ENCODE measurements around the gene PCYT1A. TPM values are rescaled to one million over a fixed set of nuclear protein-coding genes. Genes with fewer than 3 reads are reported as not detected.
"Not testable (repeated sequence)": the region's sequence is repeated elsewhere in the genome, so short reads cannot be mapped to it uniquely, and the experiment has no call there.

PCYT1A gene
- polyA plus RNA-seq, 1 donor from 2014 or later, result 22.2 TPM

DNA sequence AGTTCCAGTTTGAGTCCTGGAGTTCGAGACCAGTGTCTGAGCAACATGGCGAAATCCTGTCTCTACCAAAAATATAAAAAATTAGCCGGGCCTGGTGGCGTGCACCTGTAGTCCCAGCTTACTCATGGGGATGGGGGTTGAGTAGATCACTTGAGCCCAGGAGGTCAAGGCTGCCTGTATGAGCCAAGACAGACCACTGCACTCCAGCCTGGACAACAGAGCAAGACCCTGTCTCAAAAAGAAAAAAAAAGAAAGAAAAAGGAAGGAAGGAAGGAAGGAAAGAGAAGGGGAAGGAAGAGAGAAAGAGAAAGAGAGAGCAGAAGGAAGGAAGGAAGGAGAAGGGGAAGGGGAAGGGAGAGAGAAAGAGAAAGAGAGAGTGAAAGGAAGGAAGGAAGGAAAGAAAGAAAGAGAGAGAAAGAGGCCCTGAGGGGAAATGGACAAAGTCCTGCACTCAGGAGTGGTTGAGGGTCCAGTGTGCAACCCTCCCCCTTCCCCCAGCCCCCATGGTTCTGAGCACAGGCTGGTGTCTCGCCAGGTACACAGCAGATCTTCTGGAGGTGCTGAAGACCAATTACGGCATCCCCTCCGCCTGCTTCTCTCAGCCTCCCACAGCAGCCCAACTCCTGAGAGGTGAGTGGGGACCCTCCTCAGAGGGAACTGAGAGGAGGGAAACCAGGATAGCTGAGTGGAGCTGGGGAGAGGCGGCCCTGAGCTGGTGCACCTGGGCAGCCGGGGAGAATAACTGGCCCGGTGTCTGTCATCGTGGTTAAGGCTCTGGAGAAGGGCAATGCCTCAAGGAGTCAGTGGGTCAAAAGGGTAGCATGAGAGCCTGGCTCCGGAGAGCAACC is 70.0 kb downstream of the PCYT1A start:
- Mint-ChIP-seq H3K4me1 (peaks cover 6 to 13% (median 10%) of the 10 kb centered on the region in 3 donors), H3K27ac (peak overlapping the region in 1 of 3 donors; percentile 12), H3K36me3 (no peaks in the 10 kb centered on the region), H3K4me3 (peak overlapping the region in 1 of 4 donors; percentile 68), H3K9me3 (peaks cover 0 to 3% (median 0%) of the 10 kb centered on the region in 3 donors), H3K27me3 (no peaks in the 10 kb centered on the region)

DNA sequence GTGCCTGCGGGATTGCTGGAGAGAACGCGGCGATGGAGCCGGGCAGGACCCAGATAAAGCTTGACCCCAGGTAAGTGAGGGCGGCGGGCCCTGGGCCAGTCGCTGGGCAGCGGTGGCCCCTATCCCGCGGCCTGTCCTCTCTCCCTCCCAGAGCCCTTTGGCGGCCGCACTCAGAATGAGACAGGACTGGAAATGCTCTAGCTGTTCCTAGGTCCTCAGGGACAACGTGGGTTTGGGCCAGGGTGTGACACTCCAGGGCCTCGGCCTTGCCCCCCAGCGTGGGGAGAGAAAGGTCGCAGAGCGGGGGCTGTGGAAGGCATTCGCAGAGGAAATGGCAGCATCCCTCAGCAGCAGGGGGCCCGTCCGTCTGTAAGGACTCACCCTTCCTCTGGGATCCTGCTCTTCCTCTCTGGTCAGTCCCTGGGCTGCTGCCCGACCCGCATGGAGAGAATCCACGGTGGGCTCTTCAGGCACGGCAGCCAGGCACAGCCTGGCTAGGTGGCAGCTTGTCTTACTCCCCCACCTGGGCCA is 70.8 kb downstream of the PCYT1A start:
- Mint-ChIP-seq H3K27me3 (no peaks in the 10 kb centered on the region), H3K4me1 (peaks cover 6 to 13% (median 10%) of the 10 kb centered on the region in 3 donors), H3K36me3 (no peaks in the 10 kb centered on the region), H3K4me3 (no peak overlapping the region), H3K9me3 (peaks cover 0 to 3% (median 0%) of the 10 kb centered on the region in 3 donors), H3K27ac (peak overlapping the region in 1 of 3 donors; percentile 12)

DNA sequence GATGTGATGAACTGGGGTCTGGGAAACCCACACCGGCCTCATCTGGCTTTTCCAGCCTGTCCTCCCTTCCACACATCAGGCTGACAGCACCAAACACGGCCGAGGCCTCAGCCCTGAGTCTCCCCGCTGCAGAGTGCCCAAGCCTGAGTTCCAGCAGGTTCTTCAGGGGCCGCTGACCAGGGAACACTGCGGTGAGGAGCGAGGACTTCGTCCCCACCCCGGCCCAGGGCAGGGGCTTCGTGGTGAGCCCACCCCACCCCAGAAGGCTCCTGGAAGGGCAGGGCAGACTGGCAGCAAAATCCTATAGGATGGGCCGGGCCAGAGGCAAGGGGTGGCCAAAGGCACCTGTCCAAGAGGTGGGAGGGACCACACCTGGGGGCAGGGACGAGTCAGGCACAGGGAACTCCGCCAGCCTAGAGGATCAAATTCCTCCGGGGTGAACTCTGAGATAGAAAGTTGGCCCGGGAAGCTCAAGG is 71.4 kb downstream of the PCYT1A start, which contains the start of gene SLC51A:
Gene SLC51A (plus strand): TSS at position 446 of the 476 bp plus-strand sequence. CDS start 179 bp downstream, outside the sequence.
- no peaks in the 10 kb centered on the region for H3K27me3 Mint-ChIP-seq
- no peaks in the 10 kb centered on the region for H3K36me3 Mint-ChIP-seq
- H3K9me3 Mint-ChIP-seq, result peaks cover 0 to 3% (median 0%) of the 10 kb centered on the region in 3 donors
- peak within 1 kb of the TSS in 1 of 4 donors; percentile 33 for H3K4me3 Mint-ChIP-seq
- H3K4me1 Mint-ChIP-seq, result peaks cover 6 to 13% (median 10%) of the 10 kb centered on the region in 3 donors
- H3K27ac Mint-ChIP-seq, result peak within 1 kb of the TSS in 1 of 3 donors; percentile 12

DNA sequence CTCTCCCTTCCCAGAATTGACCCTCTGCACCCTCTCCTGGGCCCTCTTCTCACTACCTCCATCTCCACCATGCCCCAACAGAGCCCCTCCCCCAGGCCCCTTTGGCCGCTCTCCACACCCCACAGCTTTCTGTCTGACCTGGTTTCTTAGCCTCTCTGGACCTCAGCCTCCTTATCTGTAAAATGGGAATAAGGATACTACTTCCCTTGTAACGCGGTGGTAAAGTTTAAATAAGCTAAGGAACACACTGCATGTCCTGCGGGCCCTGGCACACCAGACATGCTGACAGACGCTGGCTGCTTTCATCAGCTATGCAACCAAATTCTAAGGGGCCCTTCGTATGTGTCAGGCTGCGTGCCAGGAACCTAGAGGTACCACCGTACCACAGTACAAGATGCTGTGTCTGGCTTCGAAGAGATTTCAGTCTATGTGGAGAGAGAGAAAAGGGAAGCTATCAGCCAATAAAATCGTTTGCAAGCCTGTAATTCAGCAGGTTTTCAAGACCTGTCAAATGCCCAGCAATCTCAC is 72.0 kb downstream of the PCYT1A start:
- H3K36me3 Mint-ChIP-seq, result no peaks in the 10 kb centered on the region
- H3K27me3 Mint-ChIP-seq, result no peaks in the 10 kb centered on the region
- H3K27ac Mint-ChIP-seq, result no peak overlapping the region
- peaks cover 6 to 13% (median 10%) of the 10 kb centered on the region in 3 donors for H3K4me1 Mint-ChIP-seq
- peaks cover 0 to 2% (median 0%) of the 10 kb centered on the region in 3 donors for H3K9me3 Mint-ChIP-seq
- peak overlapping the region in 1 of 4 donors; percentile 33 for H3K4me3 Mint-ChIP-seq

DNA sequence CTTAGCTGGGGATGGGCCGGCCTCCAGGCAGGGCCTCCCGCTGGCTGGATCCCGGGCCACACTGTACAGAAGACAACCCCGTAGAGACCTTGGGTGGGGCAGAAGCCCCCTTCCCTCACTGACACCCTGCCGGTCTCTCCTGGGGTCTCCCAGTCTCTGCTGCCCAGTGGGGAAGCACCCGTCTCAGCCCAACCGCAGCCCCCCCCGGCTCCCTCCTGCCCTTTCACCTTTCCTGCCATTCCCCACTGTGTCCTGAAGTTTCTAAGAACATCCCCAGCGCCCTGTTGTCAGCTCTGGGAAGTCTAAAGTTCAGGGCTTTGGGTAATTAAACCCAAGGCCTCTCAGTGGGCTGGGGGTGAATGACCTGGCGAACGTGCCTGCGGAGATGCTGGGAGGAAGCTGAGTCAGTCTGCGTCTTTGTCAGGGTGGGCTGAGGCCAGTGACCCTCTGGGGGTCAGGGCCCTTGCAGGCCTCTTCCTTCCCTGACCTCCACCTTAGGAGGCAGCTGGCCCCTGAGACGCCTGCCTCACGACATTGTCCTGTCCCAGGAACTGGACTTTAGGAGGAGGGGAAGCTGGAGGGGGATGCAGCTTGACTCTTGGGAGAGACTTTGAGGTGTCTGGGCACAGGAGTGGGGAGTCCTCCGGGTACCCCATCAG is 72.6 kb downstream of the PCYT1A start:
- no peak overlapping the region for H3K27ac Mint-ChIP-seq
- no peaks in the 10 kb centered on the region for H3K9me3 Mint-ChIP-seq
- no peak overlapping the region for H3K4me3 Mint-ChIP-seq

DNA sequence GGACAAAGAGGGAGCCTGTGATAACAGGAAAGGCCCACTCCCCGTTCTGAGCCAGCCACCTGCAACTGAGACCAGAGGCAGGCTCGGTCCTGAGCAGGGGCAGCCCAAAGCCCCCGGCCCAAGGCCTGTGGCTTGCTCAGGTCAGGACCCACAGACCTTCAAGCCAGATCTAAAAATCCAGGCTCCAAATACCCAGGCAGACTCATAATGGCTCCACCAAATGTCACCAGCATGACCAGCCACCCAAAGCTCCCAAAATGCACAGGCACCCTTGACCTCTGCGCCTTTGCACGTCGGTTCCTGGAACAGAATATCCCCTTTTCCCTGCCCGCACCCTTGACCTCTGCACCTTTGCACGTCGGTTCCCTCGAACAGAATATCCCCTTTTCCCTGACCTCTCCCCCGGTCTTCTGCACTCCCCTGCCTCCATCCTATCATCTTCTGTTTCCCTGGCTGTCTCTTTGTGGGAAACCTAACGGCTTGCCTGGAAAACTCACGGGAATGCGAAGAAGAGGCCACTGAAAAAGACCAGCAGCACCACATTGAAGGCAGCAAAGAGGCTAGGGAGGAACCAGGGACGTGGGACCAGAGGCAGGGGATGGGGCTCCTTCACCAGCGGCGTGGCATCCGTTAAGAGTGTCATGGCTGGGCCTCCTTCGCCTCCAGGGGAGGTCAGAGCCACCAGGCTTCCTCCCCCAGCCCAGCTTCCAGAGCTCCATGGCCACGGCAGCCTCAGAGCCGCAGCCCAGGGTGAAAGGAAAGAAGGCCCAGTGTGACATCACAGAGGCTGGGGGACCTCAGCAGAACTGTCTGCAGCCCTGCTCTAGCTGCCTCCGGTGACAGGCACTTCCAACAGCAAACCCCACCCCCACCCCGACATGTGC is 76.6 kb downstream of the PCYT1A start, which contains the start of gene ZDHHC19:
Gene ZDHHC19 (minus strand): TSS at position 728 of the 884 bp plus-strand sequence. CDS start 85 bp downstream, at position 643.
- H3K4me3 Mint-ChIP-seq, result peak within 1 kb of the TSS in 2 of 4 donors; percentile 54 to 58
- H3K4me1 Mint-ChIP-seq, result peaks cover 2 to 12% (median 5%) of the 10 kb centered on the region in 3 donors
- H3K36me3 Mint-ChIP-seq, result no peaks in the 10 kb centered on the region
- H3K9me3 Mint-ChIP-seq, result peaks cover 0 to 2% (median 0%) of the 10 kb centered on the region in 3 donors
- peak within 1 kb of the TSS in 1 of 3 donors; percentile 53 for H3K27ac Mint-ChIP-seq
- no peaks in the 10 kb centered on the region for H3K27me3 Mint-ChIP-seq

More for the DNA sequence above, 72.6 kb downstream of the PCYT1A start:
- no peaks in the 10 kb centered on the region for H3K27me3 Mint-ChIP-seq
- H3K36me3 Mint-ChIP-seq, result no peaks in the 10 kb centered on the region
- H3K4me1 Mint-ChIP-seq, result peaks cover 6 to 13% (median 9%) of the 10 kb centered on the region in 3 donors

DNA sequence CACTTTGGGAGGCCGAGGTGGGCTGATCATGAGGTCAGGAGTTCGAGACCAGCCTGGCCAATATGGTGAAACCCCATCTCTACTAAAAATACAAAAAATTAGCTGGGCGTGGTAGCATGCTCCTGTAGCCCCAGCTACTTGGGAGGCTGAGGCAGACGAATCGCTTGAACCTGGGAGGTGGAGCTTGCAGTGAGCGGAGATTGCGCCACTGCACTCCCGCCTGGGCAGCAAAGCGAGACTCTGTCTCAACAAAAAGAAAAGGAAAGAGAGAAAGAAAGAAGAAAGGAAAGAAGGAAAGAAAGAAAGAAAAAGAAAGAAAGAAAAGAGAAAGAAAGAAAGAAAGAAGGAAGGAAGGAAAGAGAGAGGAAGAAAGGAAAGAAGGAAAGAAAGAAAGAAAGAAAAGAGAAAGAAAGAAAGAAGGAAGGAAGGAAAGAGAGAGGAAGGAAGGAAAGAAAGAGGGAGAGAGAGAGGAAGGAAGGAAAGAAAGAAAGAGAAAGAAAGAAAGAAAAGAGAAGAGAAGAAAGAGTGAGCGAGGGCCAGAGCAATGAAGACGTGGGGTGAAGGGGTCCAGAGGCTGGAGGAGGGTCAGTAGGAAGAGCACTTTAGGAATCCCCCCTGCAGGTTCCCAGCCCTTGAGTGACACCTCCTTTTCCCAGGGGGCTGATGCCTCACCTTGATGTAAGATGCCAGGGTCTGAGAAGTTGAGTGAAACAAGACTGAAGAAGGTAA is 77.4 kb downstream of the PCYT1A start:
- H3K4me3 Mint-ChIP-seq, result peak overlapping the region in 1 of 4 donors; percentile 58
- H3K4me1 Mint-ChIP-seq, result peaks cover 6 to 14% (median 6%) of the 10 kb centered on the region in 3 donors
- not testable (repeated sequence) for H3K36me3 Mint-ChIP-seq, H3K9me3 Mint-ChIP-seq, H3K27me3 Mint-ChIP-seq
- peak overlapping the region in 1 of 3 donors; percentile 39 for H3K27ac Mint-ChIP-seq

DNA sequence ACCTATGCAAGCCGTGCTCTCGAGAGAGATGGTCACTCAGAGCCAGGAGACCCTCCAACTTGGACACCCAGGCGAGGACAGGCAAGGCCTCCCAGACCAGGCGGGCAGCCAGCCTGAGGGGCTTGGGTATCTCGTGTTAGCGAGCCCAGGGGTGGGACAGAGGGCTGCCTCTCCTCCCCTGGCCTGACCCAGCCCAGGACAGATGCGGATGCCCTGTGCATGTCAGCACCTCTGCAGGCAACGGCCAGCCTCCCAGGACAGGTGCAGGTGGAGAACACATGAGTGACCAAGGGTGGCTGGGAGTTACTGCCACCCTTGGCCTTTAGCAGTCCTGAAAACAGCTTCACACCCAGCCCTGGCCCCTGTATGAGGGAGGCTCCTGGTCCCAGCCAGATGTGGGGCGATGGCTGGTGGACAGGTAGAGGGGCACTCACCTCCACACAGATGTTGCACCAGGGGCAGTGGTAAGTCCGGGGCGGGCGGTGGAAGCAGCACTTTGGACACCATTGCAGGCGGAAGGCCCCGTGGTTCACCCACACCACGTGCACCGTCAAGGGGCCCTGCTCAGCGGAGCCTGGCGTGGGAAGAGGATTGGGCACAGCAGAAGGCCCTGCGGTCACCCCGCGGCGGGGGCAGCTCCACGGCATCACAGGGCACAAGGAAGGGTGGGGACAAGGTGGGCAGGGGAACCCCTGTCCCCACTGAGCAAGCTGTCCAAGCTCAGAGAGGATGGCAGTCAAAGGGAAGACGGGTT is 78.4 kb downstream of the PCYT1A start:
- peak overlapping the region; percentile 17 to 91 (median 54) for H3K4me3 Mint-ChIP-seq
- no peaks in the 10 kb centered on the region for H3K27me3 Mint-ChIP-seq
- H3K9me3 Mint-ChIP-seq, result peaks cover 0 to 2% (median 0%) of the 10 kb centered on the region in 3 donors
- H3K4me1 Mint-ChIP-seq, result peaks cover 12 to 20% (median 12%) of the 10 kb centered on the region in 3 donors
- H3K36me3 Mint-ChIP-seq, result no peaks in the 10 kb centered on the region
- no peak overlapping the region for H3K27ac Mint-ChIP-seq

DNA sequence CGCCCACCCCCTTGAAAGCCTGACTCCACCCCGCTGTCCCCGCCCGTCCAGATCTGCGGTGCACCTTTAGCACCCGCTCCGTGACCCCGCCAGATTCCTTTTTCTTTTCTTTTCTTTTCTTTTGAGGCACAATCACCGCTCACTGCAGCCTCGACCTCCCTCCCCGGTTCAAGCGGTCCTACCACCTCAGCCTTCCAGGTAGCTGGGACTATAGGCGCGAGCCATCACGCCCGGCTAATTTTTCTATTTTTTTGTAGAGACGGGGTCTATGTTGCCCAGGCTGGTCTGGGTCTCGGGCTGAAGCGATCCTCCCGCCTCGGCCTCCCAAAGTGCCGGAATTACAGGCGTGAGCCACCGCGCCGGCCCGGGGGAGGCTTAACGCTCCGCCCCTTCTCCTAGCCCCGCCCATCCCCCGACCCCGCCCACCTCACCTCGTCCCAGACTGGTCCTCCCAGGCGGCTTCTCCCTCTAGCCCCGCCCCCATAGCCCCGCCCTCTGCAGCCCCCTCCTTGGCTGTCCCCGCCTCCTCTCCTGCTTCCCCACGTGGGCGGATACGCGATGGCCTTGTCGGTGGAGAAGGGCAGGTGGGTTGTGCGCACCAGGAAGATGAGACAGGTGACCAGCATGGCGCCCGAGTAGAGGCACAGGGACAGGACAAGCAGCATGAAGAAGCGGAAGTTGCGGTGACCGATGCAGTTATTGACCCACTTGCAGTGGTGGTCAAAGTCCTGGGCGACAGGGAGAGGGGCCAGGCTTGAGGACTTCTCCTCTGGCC is 79.5 kb downstream of the PCYT1A start:
- Mint-ChIP-seq H3K27ac (peak overlapping the region in 1 of 3 donors; percentile 46), H3K27me3 (no peaks in the 10 kb centered on the region), H3K36me3 (no peaks in the 10 kb centered on the region), H3K4me3 (peak overlapping the region in 3 of 4 donors; percentile 70 to 93 (median 91)), H3K9me3 (peaks cover 0 to 2% (median 0%) of the 10 kb centered on the region in 3 donors), H3K4me1 (peaks cover 22 to 31% (median 23%) of the 10 kb centered on the region in 3 donors)

DNA sequence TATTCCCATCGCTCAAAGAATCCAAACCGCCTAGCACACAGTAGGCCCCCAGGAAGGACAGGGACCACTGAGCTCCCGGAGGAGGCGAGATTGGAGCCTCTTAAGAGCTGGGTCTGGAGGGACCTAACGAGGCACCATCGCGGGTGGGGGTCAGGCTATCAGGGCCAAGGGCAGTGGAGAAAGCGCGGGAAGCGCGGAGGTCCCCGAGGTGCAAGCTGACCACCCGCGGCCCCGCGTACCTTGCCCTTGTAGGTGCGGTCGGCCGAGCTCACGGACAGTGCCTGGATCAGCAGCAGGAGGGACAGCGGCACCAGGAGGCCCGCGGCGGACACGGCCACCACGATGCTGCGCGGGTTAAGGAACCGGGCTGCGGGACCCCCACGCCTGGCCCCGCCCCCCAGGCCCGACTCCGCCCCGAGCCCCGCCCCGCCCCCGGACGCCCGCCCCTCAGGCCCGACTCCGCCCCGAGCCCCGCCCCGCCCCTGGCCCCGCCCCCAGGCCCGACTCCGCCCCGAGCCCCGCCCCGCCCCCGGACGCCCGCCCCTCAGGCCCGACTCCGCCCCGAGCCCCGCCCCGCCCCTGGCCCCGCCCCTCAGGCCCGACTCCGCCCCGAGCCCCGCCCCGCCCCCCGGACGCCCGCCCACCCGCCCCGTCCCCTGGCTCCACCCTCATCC is 80.2 kb downstream of the PCYT1A start:
- peaks cover 28 to 36% (median 29%) of the 10 kb centered on the region in 3 donors for H3K4me1 Mint-ChIP-seq
- peaks cover 0 to 2% (median 0%) of the 10 kb centered on the region in 3 donors for H3K9me3 Mint-ChIP-seq
- peak overlapping the region in 2 of 3 donors; percentile 31 to 54 for H3K27ac Mint-ChIP-seq
- H3K4me3 Mint-ChIP-seq, result peak overlapping the region; percentile 30 to 93 (median 80)
- no peaks in the 10 kb centered on the region for H3K36me3 Mint-ChIP-seq
- H3K27me3 Mint-ChIP-seq, result no peaks in the 10 kb centered on the region

DNA sequence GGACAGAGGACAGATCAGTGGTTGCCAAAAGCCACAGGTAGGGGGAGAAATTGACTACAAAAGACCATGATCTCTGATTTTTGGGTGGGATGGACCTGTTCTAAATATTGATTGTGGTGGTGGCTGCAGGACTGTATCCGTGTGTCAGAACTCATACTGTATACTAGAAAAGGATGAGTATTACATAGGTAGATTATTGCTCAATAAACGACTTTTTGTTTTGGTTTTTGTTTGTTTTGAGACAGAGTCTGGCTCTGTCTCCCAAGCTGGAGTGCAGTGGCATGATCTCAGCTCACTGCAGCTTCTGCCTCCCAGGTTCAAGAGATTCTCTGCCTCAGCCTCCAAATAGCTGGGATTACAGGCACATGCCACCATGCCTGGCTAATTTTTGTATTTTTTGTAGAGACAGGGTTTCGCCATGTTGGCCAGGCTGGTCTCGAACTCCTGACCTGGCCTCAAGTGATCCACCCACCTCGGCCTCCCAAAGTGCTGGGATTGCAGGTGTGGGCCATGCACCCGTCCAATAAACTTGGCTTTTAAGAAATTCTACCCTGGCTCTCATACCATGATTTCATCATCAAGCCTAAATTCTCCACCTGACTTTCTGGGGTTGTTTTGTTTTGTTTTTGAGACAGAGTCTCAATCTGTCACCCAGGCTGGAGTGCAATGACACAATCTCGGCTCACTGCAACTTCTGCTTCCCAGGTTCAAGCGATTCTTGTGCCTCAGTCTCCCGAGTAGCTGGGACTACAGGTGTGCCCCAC is 81.9 kb downstream of the PCYT1A start:
- not testable (repeated sequence) for H3K36me3 Mint-ChIP-seq, H3K27me3 Mint-ChIP-seq, H3K9me3 Mint-ChIP-seq
- H3K4me1 Mint-ChIP-seq, result peaks cover 30 to 38% (median 30%) of the 10 kb centered on the region in 3 donors
- peak overlapping the region; percentile 17 to 71 (median 46) for H3K27ac Mint-ChIP-seq
- peak overlapping the region in 2 of 4 donors; percentile 7 to 53 for H3K4me3 Mint-ChIP-seq
